Coronary artery (tissue), 2 donors: Measurements from ENCODE around the gene SDCCAG8.
"Not testable (repeated sequence)": the region's sequence is repeated elsewhere in the genome, so short reads cannot be mapped to it uniquely, and the experiment has no call there.

Experiments
- DNase-seq: peaks from one replicate; pipeline ENCODE4 v3.0.0-alpha.2; 2017; ENCODE audit warnings: low spot score
- H3K27ac ChIP-seq, 2 donors: fragments of 200-600 bp; sonication (generic); one replicate each; pipeline ENCODE4 v1.5.1; 2016 to 2019
- H3K4me3 ChIP-seq: fragments of 200-600 bp; sonication (generic); 2 replicates; pipeline ENCODE4 v1.5.1; 2016; ENCODE audit warnings: mild to moderate bottlenecking, moderate library complexity
- TF ChIP-seq, protein P1 (sequence below): fragments of 200-600 bp; sonication (generic); IDR thresholded peaks from one replicate; pipeline ENCODE4 v1.5.1; 2019; ENCODE audit warnings: antibody characterized with exemption

SDCCAG8 gene

GRCh38 chr1:243323491-243323890, 67.7 kb downstream of the SDCCAG8 start:
- TF ChIP-seq, protein P1, sequence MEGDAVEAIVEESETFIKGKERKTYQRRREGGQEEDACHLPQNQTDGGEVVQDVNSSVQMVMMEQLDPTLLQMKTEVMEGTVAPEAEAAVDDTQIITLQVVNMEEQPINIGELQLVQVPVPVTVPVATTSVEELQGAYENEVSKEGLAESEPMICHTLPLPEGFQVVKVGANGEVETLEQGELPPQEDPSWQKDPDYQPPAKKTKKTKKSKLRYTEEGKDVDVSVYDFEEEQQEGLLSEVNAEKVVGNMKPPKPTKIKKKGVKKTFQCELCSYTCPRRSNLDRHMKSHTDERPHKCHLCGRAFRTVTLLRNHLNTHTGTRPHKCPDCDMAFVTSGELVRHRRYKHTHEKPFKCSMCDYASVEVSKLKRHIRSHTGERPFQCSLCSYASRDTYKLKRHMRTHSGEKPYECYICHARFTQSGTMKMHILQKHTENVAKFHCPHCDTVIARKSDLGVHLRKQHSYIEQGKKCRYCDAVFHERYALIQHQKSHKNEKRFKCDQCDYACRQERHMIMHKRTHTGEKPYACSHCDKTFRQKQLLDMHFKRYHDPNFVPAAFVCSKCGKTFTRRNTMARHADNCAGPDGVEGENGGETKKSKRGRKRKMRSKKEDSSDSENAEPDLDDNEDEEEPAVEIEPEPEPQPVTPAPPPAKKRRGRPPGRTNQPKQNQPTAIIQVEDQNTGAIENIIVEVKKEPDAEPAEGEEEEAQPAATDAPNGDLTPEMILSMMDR = no peak
- DNase-seq = no peak
- Histone ChIP-seq H3K27ac (no peak overlapping the region), H3K4me3 (no peak overlapping the region)

DNA sequence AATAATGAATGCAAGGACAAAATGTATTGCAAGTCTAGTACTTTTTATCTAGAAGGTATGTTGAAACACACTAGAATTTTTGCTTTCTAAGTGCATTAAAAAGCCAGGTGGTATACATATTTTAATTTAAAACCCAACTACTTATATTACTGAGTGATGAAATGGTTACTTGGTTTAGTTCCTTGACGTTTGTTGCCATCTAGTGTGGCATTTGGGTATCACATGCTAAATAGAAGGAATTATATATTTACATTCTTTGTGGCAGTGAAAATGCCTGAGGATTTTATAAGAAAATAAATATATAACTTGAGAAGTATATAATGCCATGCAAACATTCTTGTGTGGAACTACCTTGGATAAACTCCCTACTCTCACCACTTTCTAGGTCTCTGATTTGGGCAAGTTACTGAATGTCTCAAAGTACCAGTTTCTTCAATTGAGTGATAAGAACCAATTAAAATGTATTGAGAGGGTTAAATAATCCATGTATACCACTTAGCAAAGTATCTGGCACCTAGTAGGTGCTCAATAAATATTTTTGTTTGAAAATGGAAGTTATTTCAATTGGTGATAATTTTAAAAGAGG, 69.6 kb downstream of the SDCCAG8 start:
- H3K4me3 ChIP-seq = no peak overlapping the region
- H3K27ac ChIP-seq = no peak overlapping the region
- DNase-seq = no peak
- TF ChIP-seq, protein P1 = peak; percentile 26

DNA sequence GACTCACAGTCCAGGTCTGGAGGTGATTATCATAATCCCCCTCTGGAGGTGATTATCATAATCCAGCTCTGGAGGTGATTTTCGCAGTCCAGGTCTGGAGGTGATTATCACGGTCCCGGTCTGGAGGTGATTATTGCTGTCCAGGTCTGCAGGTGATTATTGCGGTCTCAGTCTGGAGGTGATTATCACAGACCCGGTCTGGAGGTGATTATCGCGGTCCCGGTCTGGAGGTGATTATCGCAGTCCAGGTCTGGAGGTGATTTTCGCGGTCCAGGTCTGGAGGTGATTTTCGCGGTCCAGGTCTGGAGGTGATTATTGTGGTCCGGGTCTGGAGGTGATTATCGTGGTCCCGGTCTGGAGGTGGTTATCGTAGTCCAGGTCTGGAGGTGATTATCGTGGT, 76.6 kb downstream of the SDCCAG8 start:
- TF ChIP-seq, protein P1 = no peak
- Histone ChIP-seq H3K27ac (no peak overlapping the region), H3K4me3 (no peak overlapping the region)
- no peak for DNase-seq

GRCh38 chr1:243335292-243335691, 79.5 kb downstream of the SDCCAG8 start:
- Histone ChIP-seq H3K4me3 (no peak overlapping the region), H3K27ac (no peak overlapping the region)
- DNase-seq = no peak
- TF ChIP-seq, protein P1 = no peak

DNA sequence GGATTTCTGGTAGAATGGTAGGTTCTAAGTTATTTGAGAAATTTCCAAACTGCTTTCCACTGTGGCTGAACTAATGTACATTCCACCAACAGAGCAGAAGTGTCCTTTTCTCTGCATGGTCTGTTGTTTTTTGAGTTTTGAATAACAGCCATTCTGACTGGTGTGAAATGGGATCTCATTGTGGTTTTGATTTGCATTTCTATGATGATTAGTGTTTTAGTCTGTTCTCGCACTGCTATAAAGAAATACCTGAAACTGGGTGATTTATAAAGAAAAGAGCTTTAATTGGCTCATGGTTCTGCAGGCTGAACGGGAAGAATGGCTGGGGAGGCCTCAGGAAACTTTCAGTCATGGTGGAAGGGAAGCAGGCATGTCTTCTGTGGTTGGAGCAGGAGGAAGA, 80.3 kb downstream of the SDCCAG8 start:
- DNase-seq = no peak
- TF ChIP-seq, protein P1 = no peak
- Histone ChIP-seq H3K4me3 (no peak overlapping the region), H3K27ac (no peak overlapping the region)

GRCh38 chr1:243338848-243339247, 83.0 kb downstream of the SDCCAG8 start:
- H3K4me3 ChIP-seq, DNase-seq, H3K27ac ChIP-seq: not testable (repeated sequence)

DNA sequence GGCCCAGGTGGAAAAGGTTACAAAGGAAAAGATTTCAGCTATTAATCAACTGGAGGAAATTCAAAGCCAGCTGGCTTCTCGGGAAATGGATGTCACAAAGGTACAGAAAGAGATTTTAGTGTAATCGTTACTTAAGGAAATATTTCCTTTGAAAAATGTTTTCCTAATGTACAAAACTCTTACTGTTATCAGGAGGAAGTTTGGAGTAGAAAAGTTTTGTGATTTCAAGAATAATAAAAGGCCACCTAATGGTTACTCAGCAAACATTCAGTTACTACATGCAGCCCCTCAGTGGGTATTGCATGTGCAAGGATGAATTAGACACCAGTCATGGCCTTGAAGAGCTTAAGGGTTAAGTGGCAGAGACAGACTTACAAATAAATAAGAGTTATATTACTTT, 85.2 kb downstream of the SDCCAG8 start:
- TF ChIP-seq, protein P1 = no peak
- DNase-seq = no peak
- H3K4me3 ChIP-seq = no peak overlapping the region
- no peak overlapping the region for H3K27ac ChIP-seq
